ENCODE measurements around the gene LMAN1L. TPM values are rescaled to one million over a fixed set of nuclear protein-coding genes. Genes with fewer than 3 reads are reported as not detected.

LMAN1L gene
- total RNA-seq, 6 experiments from 2014 or later, result not detected

- Mint-ChIP-seq H3K27me3 (ENCODE audit: insufficient read depth) (peaks cover 34% of the 10 kb centered on the region), H3K9me3 (no peaks in the 10 kb centered on the region), H3K4me3 (no peak overlapping the region), H3K4me1 (ENCODE audit: low read depth) (peaks cover 10% of the 10 kb centered on the region), H3K27ac (no peak overlapping the region), H3K36me3 (ENCODE audit: low read depth) (no peaks in the 10 kb centered on the region)
- no peak for TF ChIP-seq CTCF (IDR thresholded peaks at IDR 0.05)
- DNase-seq, result no peak
These were observed 12.3 kb downstream of the LMAN1L start for GRCh38 chr15:74824976-74825375.

- H3K4me3 Mint-ChIP-seq, result no peak overlapping the region
- DNase-seq, result no peak
- H3K27ac Mint-ChIP-seq, result no peak overlapping the region
- H3K36me3 Mint-ChIP-seq (ENCODE audit: low read depth), result no peaks in the 10 kb centered on the region
- H3K4me1 Mint-ChIP-seq (ENCODE audit: low read depth), result peaks cover 10% of the 10 kb centered on the region
- no peaks in the 10 kb centered on the region for H3K9me3 Mint-ChIP-seq
- TF ChIP-seq CTCF (IDR thresholded peaks at IDR 0.05), result no peak
- H3K27me3 Mint-ChIP-seq (ENCODE audit: insufficient read depth), result peaks cover 35% of the 10 kb centered on the region
These were observed 13.2 kb downstream of the LMAN1L start for GRCh38 chr15:74825866-74826265.

GRCh38 chr15:74826364-74826819 is 13.8 kb downstream of the LMAN1L start, which contains the start of gene CPLX3:
TSS of gene CPLX3 (plus strand) at chr15:74826627. CDS start at chr15:74826704, 77 bp downstream.
- peaks cover 34% of the 10 kb centered on the region for H3K27me3 Mint-ChIP-seq (ENCODE audit: insufficient read depth)
- TF ChIP-seq CTCF (IDR thresholded peaks at IDR 0.05), result no peak
- H3K27ac Mint-ChIP-seq, result no peak within 1 kb of the TSS

GRCh38 chr15:74826921-74827320 is 14.3 kb downstream of the LMAN1L start:
- TF ChIP-seq CTCF (IDR thresholded peaks at IDR 0.05), result no peak
- Mint-ChIP-seq H3K4me3 (no peak overlapping the region), H3K4me1 (ENCODE audit: low read depth) (peaks cover 10% of the 10 kb centered on the region), H3K36me3 (ENCODE audit: low read depth) (no peaks in the 10 kb centered on the region), H3K27ac (no peak overlapping the region), H3K27me3 (ENCODE audit: insufficient read depth) (peaks cover 34% of the 10 kb centered on the region), H3K9me3 (no peaks in the 10 kb centered on the region)
- no peak for DNase-seq

More at GRCh38 chr15:74826364-74826819, 13.8 kb downstream of the LMAN1L start, which contains the start of gene CPLX3:
- no peak for DNase-seq
- no peak within 1 kb of the TSS for H3K4me3 Mint-ChIP-seq
- peaks cover 10% of the 10 kb centered on the region for H3K4me1 Mint-ChIP-seq (ENCODE audit: low read depth)
- H3K9me3 Mint-ChIP-seq, result no peaks in the 10 kb centered on the region
- no peaks in the 10 kb centered on the region for H3K36me3 Mint-ChIP-seq (ENCODE audit: low read depth)

- no peaks in the 10 kb centered on the region for H3K36me3 Mint-ChIP-seq (ENCODE audit: low read depth)
- DNase-seq, result no peak
- H3K4me3 Mint-ChIP-seq, result no peak overlapping the region
- peaks cover 30% of the 10 kb centered on the region for H3K27me3 Mint-ChIP-seq (ENCODE audit: insufficient read depth)
- no peak overlapping the region for H3K27ac Mint-ChIP-seq
- peaks cover 10% of the 10 kb centered on the region for H3K4me1 Mint-ChIP-seq (ENCODE audit: low read depth)
- H3K9me3 Mint-ChIP-seq, result no peaks in the 10 kb centered on the region
- no peak for TF ChIP-seq CTCF (IDR thresholded peaks at IDR 0.05)
These were observed 15.0 kb downstream of the LMAN1L start for GRCh38 chr15:74827614-74828013.

- no peak for DNase-seq
- Mint-ChIP-seq H3K27ac (no peak overlapping the region), H3K27me3 (ENCODE audit: insufficient read depth) (peaks cover 31% of the 10 kb centered on the region)
These were observed 16.2 kb downstream of the LMAN1L start for GRCh38 chr15:74828835-74829234.

More at GRCh38 chr15:74828835-74829234, 16.2 kb downstream of the LMAN1L start:
- TF ChIP-seq CTCF (IDR thresholded peaks at IDR 0.05), result no peak
- Mint-ChIP-seq H3K36me3 (ENCODE audit: low read depth) (no peaks in the 10 kb centered on the region), H3K9me3 (no peaks in the 10 kb centered on the region), H3K4me1 (ENCODE audit: low read depth) (peaks cover 10% of the 10 kb centered on the region), H3K4me3 (no peak overlapping the region)

All from HFFc6 (cell line).